ENCODE measurements around the gene OBSCN.

The OBSCN gene

GRCh38 chr1:228308085-228308601, 100.3 kb downstream of the OBSCN start:
- in situ Hi-C loops (cut with MboI; ENCODE audit: low sequenced_read_pairs, unreplicated experiment): no loop called here
- DNase-seq (ENCODE audit: low spot score): no peak

GRCh38 chr1:228308628-228309325, 100.9 kb downstream of the OBSCN start:
- DNase-seq (ENCODE audit: low spot score): peak; percentile 31
- in situ Hi-C loops (cut with MboI; ENCODE audit: low sequenced_read_pairs, unreplicated experiment): no loop called here
- no peak for TF ChIP-seq CTCF (IDR thresholded peaks at IDR 0.05; ENCODE audit: borderline replicate concordance, control extremely low read depth, extremely low read depth, insufficient read depth, missing control alignments)

More at GRCh38 chr1:228308085-228308601, 100.3 kb downstream of the OBSCN start:
- TF ChIP-seq CTCF (IDR thresholded peaks at IDR 0.05; ENCODE audit: borderline replicate concordance, control extremely low read depth, extremely low read depth, insufficient read depth, missing control alignments): no peak

- in situ Hi-C loops (cut with MboI; ENCODE audit: low sequenced_read_pairs, unreplicated experiment): no loop called here
- DNase-seq (ENCODE audit: low spot score): no peak
- no peak for TF ChIP-seq CTCF (IDR thresholded peaks at IDR 0.05; ENCODE audit: borderline replicate concordance, control extremely low read depth, extremely low read depth, insufficient read depth, missing control alignments)
These were observed 101.7 kb downstream of the OBSCN start for GRCh38 chr1:228309326-228310067.

- in situ Hi-C loops (cut with MboI; ENCODE audit: low sequenced_read_pairs, unreplicated experiment): no loop called here
- no peak for TF ChIP-seq CTCF (IDR thresholded peaks at IDR 0.05; ENCODE audit: borderline replicate concordance, control extremely low read depth, extremely low read depth, insufficient read depth, missing control alignments)
- no peak for DNase-seq (ENCODE audit: low spot score)
These were observed 102.4 kb downstream of the OBSCN start for GRCh38 chr1:228310162-228310792.

GRCh38 chr1:228311091-228311490, 103.2 kb downstream of the OBSCN start:
- in situ Hi-C loops (cut with MboI; ENCODE audit: low sequenced_read_pairs, unreplicated experiment): no loop called here
- no peak for TF ChIP-seq CTCF (IDR thresholded peaks at IDR 0.05; ENCODE audit: borderline replicate concordance, control extremely low read depth, extremely low read depth, insufficient read depth, missing control alignments)
- DNase-seq (ENCODE audit: low spot score): no peak

GRCh38 chr1:228312136-228312764, 104.4 kb downstream of the OBSCN start:
- TF ChIP-seq CTCF (IDR thresholded peaks at IDR 0.05; ENCODE audit: borderline replicate concordance, control extremely low read depth, extremely low read depth, insufficient read depth, missing control alignments): no peak
- in situ Hi-C loops (cut with MboI; ENCODE audit: low sequenced_read_pairs, unreplicated experiment): no loop called here
- DNase-seq (ENCODE audit: low spot score): no peak
